Measurements from ENCODE around the gene DCXR.

DNA sequence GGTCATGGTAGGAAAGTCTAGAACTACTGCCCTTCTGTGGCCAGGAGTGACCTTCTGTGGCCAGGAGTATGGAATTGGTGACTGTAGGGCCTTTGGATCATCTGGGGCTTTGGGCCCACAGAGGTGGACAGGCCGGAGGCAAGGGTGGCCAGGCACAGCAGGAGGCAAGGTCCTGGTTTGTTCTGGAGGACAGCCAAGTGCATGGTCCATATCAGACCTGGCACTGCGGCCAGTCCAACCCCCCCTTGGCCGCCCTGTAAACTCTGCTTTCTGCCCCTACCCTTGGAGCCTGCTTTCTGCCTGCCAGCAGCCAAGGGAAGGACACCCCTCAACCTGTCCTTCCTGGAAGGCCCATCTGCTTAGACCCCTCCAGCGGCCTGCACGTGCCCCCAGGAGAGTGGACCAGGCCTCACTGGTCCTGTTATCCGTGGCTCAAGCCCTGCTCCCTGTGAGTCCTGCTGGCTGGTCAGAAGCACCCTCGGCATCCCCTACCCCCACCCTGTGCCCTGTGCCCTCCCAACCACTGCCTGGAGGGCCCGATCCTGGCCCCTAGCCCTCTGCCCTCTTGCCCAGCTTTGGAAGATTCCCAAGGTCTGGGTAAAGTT is 2.3 kb upstream of the DCXR start:
- TF ChIP-seq CTCF (IDR thresholded peaks at IDR 0.05), result no peak
- TF ChIP-seq EP300 (IDR thresholded peaks at IDR 0.05), result no peak
- no peak for TF ChIP-seq POLR2AphosphoS5 (IDR thresholded peaks at IDR 0.05)
- TF ChIP-seq POLR2A (IDR thresholded peaks at IDR 0.05), result no peak

Data from sigmoid colon (tissue), 4 donors.